Epithelial cell of esophagus (primary cell): ENCODE measurements around the gene NCEH1.

Experiments
- DNase-seq: peaks from one replicate; pipeline ENCODE4 v3.0.0; 2010; ENCODE audit warnings: low read depth
- H3K4me3 ChIP-seq: 2 replicates; pipeline ENCODE4 v1.5.1; 2011; ENCODE audit warnings: mild to moderate bottlenecking, low read length, control low read depth
- CTCF ChIP-seq: IDR thresholded peaks from 2 replicates; pipeline ENCODE4 v1.5.1; 2011; ENCODE audit warnings: low read depth, mild to moderate bottlenecking, low read length, control low read depth, inconsistent platforms; ENCODE audit not compliant: insufficient read depth; ENCODE audit errors: missing control alignments

The NCEH1 gene

GRCh38 chr3:172617976-172618375 is 92.9 kb downstream of the NCEH1 start:
- DNase-seq, result no peak
- H3K4me3 ChIP-seq, result no peak overlapping the region
- no peak for TF ChIP-seq CTCF

- TF ChIP-seq CTCF, result no peak
- H3K4me3 ChIP-seq, result no peak overlapping the region
- DNase-seq, result no peak
Measured at GRCh38 chr3:172617013-172617706, 93.7 kb downstream of the NCEH1 start.

- DNase-seq, result no peak
- H3K4me3 ChIP-seq, result no peak overlapping the region
Measured at GRCh38 chr3:172616031-172616461, 94.8 kb downstream of the NCEH1 start.

GRCh38 chr3:172615296-172615695 is 95.6 kb downstream of the NCEH1 start:
- TF ChIP-seq CTCF, result no peak
- H3K4me3 ChIP-seq, result no peak overlapping the region
- DNase-seq, result no peak

More at GRCh38 chr3:172616031-172616461, 94.8 kb downstream of the NCEH1 start:
- no peak for TF ChIP-seq CTCF

GRCh38 chr3:172614340-172615274 is 96.3 kb downstream of the NCEH1 start:
- no peak for TF ChIP-seq CTCF
- DNase-seq, result no peak
- no peak overlapping the region for H3K4me3 ChIP-seq

- TF ChIP-seq CTCF, result no peak
- no peak for DNase-seq
- no peak overlapping the region for H3K4me3 ChIP-seq
Measured at GRCh38 chr3:172613845-172614244, 97.0 kb downstream of the NCEH1 start.
